Esophagus muscularis mucosa (tissue), 4 donors: ENCODE data around the gene PKHD1. TPM values are rescaled to one million over a fixed set of nuclear protein-coding genes. Genes with fewer than 3 reads are reported as not detected.

Source experiments
- DNase-seq: peaks from one replicate; pipeline ENCODE4 v3.0.0-alpha.2; 2017; ENCODE audit errors: extremely low spot score
- H3K27ac ChIP-seq, 4 donors: fragments of 200-600 bp; sonication (generic); replicated peaks in 1 of 4; 1 replicate in 3 of 4; 2 replicates in 1 of 4; pipeline ENCODE4 v1.5.1; 2016 to 2019; ENCODE audit warnings: mild to moderate bottlenecking in 1 of 4
- H3K27me3 ChIP-seq, 4 donors: fragments of 200-600 bp; sonication (generic); one replicate each; pipeline versions ENCODE4 v1.5.1 to v1.6.0; 2016 to 2019
- H3K36me3 ChIP-seq, 4 donors: fragments of 200-600 bp; sonication (generic); one replicate each; pipeline ENCODE4 v1.5.1; 2016 to 2019
- H3K4me1 ChIP-seq, 4 donors: fragments of 200-600 bp; sonication (generic); one replicate each; pipeline ENCODE4 v1.5.1; 2016 to 2019
- H3K4me3 ChIP-seq, 4 donors: fragments of 200-600 bp; sonication (generic); 1 replicate in 2 of 4; 2 replicates in 2 of 4; pipeline ENCODE4 v1.5.1; 2016 to 2019; ENCODE audit warnings: mild to moderate bottlenecking in 4 of 4, moderate library complexity in 1 of 4
- H3K9me3 ChIP-seq, 4 donors: fragments of 200-600 bp; sonication (generic); 1 replicate in 3 of 4; 2 replicates in 1 of 4; pipeline ENCODE4 v1.5.1; 2016 to 2019
- EP300 ChIP-seq: sonication (generic); formaldehyde crosslinking; IDR thresholded peaks from one replicate; pipeline ENCODE4 v1.6.1; 2017; ENCODE audit warnings: antibody characterized with exemption
- POLR2A ChIP-seq: fragments of 450-650 bp; IDR thresholded peaks from one replicate; pipeline ENCODE4 v1.6.1; 2017; ENCODE audit warnings: antibody characterized with exemption, moderate library complexity, mild to moderate bottlenecking, low read depth
- POLR2AphosphoS5 ChIP-seq, 2 donors: sonication (generic); formaldehyde crosslinking; IDR thresholded peaks; one replicate each; pipeline ENCODE4 v1.6.1; 2017; ENCODE audit warnings: antibody characterized with exemption in 2 of 2
- WGBS: methylation state at CpG from one replicate; pipeline ENCODE4 v1.1.5; 2018; 5-methylcytosine and 5-hydroxymethylcytosine counted together
- intact Hi-C: fragments of 100-400 bp; cut with DNase I; formaldehyde crosslinking; loops from one replicate; pipeline ENCODE4 v1.15.1; 2023
- small RNA-seq, 3 donors: library from RNA; depleted of rRNA; stranded (forward); fragments of <200 nt; gene quantifications; one replicate each; pipeline ENCODE3, GENCODE V24; 2016
- total RNA-seq, 4 donors: library from RNA; depleted of rRNA; stranded (reverse); fragments of >200 nt; gene quantifications; one replicate each; pipeline versions ENCODE4 v1.1.0 to v1.2.1, GENCODE V29; 2016
- TF ChIP-seq, protein P1 (sequence below), 3 experiments: fragments of 200-600 bp in 2 of 3; fragments of 450-650 bp in 1 of 3; sonication (generic) in 2 of 3; IDR thresholded peaks; one replicate each; pipeline ENCODE4 v1.5.1; 2017 to 2019; ENCODE audit warnings: antibody characterized with exemption in 3 of 3, mild to moderate bottlenecking in 2 of 3, moderate library complexity in 1 of 3

The PKHD1 gene
- total RNA-seq, 4 donors from 2014 or later = under 0.01 TPM; not detected in 3

DNA sequence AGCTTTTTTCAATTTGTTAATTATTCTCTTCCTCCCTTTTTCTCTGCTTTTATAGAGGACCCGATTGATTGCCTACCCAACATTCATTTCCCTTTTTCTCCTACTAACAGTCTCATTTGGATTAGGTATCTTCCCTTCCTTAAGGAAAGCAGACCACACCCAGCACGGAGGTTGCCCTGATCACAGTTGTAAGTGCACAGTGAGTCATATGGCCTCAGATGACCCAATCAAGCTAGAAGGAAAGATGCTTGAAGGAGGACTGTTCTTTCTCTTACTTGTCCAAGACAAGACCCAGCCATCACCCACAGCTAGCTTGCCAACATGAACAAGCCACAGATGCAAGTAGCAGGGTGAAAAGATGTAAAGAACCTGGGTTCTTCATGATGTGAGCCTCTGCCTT is 518.6 kb downstream of the PKHD1 start:
- DNase-seq = no peak
- Histone ChIP-seq H3K9me3 (no peaks in the 10 kb centered on the region), H3K27me3 (no peaks in the 10 kb centered on the region), H3K36me3 (no peaks in the 10 kb centered on the region), H3K27ac (no peak overlapping the region), H3K4me3 (no peak overlapping the region), H3K4me1 (no peaks in the 10 kb centered on the region)
- WGBS = 84% methylated on average over 2 of the region's 2 CpGs
- intact Hi-C loops = no loop called here
- TF ChIP-seq EP300 = no peak
- TF ChIP-seq POLR2A = no peak
- TF ChIP-seq, protein P1, sequence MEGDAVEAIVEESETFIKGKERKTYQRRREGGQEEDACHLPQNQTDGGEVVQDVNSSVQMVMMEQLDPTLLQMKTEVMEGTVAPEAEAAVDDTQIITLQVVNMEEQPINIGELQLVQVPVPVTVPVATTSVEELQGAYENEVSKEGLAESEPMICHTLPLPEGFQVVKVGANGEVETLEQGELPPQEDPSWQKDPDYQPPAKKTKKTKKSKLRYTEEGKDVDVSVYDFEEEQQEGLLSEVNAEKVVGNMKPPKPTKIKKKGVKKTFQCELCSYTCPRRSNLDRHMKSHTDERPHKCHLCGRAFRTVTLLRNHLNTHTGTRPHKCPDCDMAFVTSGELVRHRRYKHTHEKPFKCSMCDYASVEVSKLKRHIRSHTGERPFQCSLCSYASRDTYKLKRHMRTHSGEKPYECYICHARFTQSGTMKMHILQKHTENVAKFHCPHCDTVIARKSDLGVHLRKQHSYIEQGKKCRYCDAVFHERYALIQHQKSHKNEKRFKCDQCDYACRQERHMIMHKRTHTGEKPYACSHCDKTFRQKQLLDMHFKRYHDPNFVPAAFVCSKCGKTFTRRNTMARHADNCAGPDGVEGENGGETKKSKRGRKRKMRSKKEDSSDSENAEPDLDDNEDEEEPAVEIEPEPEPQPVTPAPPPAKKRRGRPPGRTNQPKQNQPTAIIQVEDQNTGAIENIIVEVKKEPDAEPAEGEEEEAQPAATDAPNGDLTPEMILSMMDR (IDR thresholded peaks at IDR 0.05) = no peak
- TF ChIP-seq POLR2AphosphoS5 (IDR thresholded peaks at IDR 0.05) = no peak

- TF ChIP-seq, protein P1 (IDR thresholded peaks at IDR 0.05) = no peak
- no peak for TF ChIP-seq POLR2AphosphoS5 (IDR thresholded peaks at IDR 0.05)
- TF ChIP-seq EP300 = no peak
- TF ChIP-seq POLR2A = no peak
- intact Hi-C loops = no loop called here
- DNase-seq = no peak
- Histone ChIP-seq H3K27me3 (no peaks in the 10 kb centered on the region), H3K27ac (no peak overlapping the region), H3K4me3 (no peak overlapping the region), H3K36me3 (no peaks in the 10 kb centered on the region), H3K4me1 (no peaks in the 10 kb centered on the region), H3K9me3 (no peaks in the 10 kb centered on the region)
These were observed 521.9 kb downstream of the PKHD1 start for GRCh38 chr6:51565472-51565871.

Small RNAs within 50 kb of the gene (small RNA-seq; reads per million reads assigned to genes)
- gene RN7SL580P = 0 reads per million in 3 donors

Other genes starting within 250 kb of the PKHD1 start
- gene IL17A, start 98.8 kb upstream of the PKHD1 start, total RNA-seq = not detected
- not detected for gene IL17F, start 156.9 kb upstream of the PKHD1 start, total RNA-seq
- 10 to 100 TPM; 32.4 to 42.6 (median 41.1) TPM for gene MCM3, start 197.1 kb upstream of the PKHD1 start, total RNA-seq